ENCODE measurements around the gene GLRX5. TPM values are rescaled to one million over a fixed set of nuclear protein-coding genes. Genes with fewer than 3 reads are reported as not detected.

Gene GLRX5
- total RNA-seq, 2 donors from 2014 or later: 62.4 to 63.4 TPM

DNA sequence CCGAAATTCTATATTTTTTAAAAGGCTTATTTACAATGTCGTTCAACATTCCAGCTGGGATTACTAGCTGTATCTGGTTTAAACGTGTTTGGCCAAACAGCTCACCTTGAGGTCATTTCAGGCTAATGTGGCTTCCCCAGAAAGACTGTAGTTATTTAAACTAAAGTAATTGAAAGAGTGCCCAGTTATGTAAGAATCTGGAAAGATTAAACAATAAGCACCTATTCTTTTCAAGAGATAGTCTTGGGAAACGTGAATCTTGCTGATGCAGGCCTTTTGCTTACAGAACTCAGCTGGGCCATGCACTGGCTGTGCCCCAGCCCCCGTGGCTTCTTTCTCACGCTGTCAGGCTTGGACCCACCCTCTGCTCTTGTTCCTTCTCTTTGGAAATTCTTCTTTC, 24.4 kb downstream of the GLRX5 start:
- no peak overlapping the region for H3K4me3 Mint-ChIP-seq
- Histone ChIP-seq H3K4me3 (ENCODE audit: low read length) (no peak overlapping the region), H3K4me1 (ENCODE audit: control insufficient read depth, insufficient read depth, low read length) (peaks cover 3% of the 10 kb centered on the region), H3K27me3 (ENCODE audit: control insufficient read depth, insufficient read depth, low read length, poor library complexity, severe bottlenecking) (no peaks in the 10 kb centered on the region), H3K27ac (ENCODE audit: low read depth, low read length) (no peak overlapping the region), H3K36me3 (ENCODE audit: control insufficient read depth, insufficient read depth, low read length) (no peaks in the 10 kb centered on the region), H3K9ac (ENCODE audit: extremely low read depth, low read length, poor library complexity, severe bottlenecking) (no peak overlapping the region), H3K9me3 (ENCODE audit: control insufficient read depth, low read length) (no peaks in the 10 kb centered on the region)
- no peaks in the 10 kb centered on the region for H3K9me3 Mint-ChIP-seq
- WGBS, 2 experiments (ENCODE audit: insufficient coverage in 1 of 2, insufficient read length in 1 of 2): 80 to 81% methylated on average over 6 of the region's 6 CpGs
- H3K36me3 Mint-ChIP-seq (ENCODE audit: low read depth): no peaks in the 10 kb centered on the region
- DNase-seq: peak; percentile 27
- peaks cover 16% of the 10 kb centered on the region for H3K27me3 Mint-ChIP-seq (ENCODE audit: insufficient read depth)
- no peak overlapping the region for H3K27ac Mint-ChIP-seq
- TF ChIP-seq, protein P1, sequence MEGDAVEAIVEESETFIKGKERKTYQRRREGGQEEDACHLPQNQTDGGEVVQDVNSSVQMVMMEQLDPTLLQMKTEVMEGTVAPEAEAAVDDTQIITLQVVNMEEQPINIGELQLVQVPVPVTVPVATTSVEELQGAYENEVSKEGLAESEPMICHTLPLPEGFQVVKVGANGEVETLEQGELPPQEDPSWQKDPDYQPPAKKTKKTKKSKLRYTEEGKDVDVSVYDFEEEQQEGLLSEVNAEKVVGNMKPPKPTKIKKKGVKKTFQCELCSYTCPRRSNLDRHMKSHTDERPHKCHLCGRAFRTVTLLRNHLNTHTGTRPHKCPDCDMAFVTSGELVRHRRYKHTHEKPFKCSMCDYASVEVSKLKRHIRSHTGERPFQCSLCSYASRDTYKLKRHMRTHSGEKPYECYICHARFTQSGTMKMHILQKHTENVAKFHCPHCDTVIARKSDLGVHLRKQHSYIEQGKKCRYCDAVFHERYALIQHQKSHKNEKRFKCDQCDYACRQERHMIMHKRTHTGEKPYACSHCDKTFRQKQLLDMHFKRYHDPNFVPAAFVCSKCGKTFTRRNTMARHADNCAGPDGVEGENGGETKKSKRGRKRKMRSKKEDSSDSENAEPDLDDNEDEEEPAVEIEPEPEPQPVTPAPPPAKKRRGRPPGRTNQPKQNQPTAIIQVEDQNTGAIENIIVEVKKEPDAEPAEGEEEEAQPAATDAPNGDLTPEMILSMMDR (conservative IDR thresholded peaks at IDR 0.05): no peak
- peaks cover 3% of the 10 kb centered on the region for H3K4me1 Mint-ChIP-seq

DNA sequence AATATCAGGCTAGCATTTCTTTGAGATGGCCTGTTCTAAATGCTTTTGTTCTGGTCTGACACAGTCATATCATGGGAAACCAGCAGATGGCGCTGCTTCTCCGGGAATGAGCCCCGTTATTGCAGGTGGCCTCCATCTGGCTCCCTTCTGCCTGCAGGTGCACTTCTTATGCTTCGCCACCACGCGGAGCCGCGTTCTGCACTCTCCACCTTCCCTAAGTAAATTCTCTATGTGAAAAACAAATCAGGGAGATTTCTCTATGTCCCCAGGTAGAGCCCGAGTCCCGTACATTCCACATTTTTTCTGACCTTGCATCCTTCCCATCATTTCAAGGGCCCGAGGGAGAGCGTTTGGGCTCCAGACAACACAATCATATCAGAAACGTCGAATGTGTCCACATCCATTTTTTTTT, 26.2 kb downstream of the GLRX5 start:
- TF ChIP-seq, protein P1 (conservative IDR thresholded peaks at IDR 0.05): peak; percentile 99

DNA sequence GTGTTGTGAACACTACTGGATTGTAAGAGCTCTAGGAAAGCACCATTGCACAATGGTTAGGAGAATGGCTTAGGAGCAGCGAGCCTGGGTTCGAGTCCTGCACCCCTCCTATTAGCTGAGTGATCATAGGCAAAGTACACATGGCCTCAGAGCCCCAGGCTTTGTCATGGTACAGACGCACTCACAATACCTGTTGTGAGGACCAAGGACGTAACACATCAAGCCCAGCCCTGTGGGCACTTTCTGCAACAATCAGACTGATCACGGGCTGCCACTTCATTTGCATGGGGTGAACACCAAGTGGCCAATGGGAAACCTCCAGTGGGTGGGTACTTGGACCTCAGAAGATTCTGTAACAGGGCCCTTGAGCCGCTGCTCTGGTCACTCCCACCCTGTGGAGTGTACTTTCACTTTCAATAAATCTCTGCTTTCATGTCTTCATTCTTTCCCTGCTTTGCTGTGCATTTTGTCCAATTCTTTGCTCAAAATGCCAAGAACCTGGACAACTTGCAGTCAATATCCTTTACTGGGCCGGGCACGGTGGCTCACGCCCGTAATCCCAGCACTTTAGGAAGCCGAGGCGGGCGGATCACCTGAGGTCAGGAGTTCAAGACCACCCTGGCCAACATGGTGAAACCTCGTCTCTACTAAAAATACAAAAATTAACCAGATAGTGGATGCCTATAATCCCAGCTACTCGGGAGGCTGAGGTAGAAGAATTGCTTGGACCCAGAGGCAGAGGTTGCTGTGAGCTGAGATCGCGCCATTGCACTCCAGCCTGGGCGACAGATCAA, 28.2 kb downstream of the GLRX5 start:
- no peak overlapping the region for H3K4me3 ChIP-seq (ENCODE audit: low read length)
- TF ChIP-seq, protein P1 (conservative IDR thresholded peaks at IDR 0.05): no peak
- peak; percentile 36 for DNase-seq
- no peaks in the 10 kb centered on the region for H3K4me1 ChIP-seq (ENCODE audit: control insufficient read depth, insufficient read depth, low read length)
- Mint-ChIP-seq H3K4me3 (no peak overlapping the region), H3K27ac (no peak overlapping the region), H3K27me3 (ENCODE audit: insufficient read depth) (peaks cover 2% of the 10 kb centered on the region), H3K36me3 (ENCODE audit: low read depth) (no peaks in the 10 kb centered on the region), H3K4me1 (peaks cover 3% of the 10 kb centered on the region), H3K9me3 (no peaks in the 10 kb centered on the region)
- 77 to 88% methylated on average over 9 to 18 of the region's 18 CpGs for WGBS, 2 experiments (ENCODE audit: insufficient coverage in 1 of 2, insufficient read length in 1 of 2)
- H3K27ac ChIP-seq (ENCODE audit: low read depth, low read length): no peak overlapping the region
- no peaks in the 10 kb centered on the region for H3K27me3 ChIP-seq (ENCODE audit: control insufficient read depth, insufficient read depth, low read length, poor library complexity, severe bottlenecking)
- no peaks in the 10 kb centered on the region for H3K9me3 ChIP-seq (ENCODE audit: control insufficient read depth, low read length)
- no peak overlapping the region for H3K9ac ChIP-seq (ENCODE audit: extremely low read depth, low read length, poor library complexity, severe bottlenecking)
- H3K36me3 ChIP-seq (ENCODE audit: control insufficient read depth, insufficient read depth, low read length): no peaks in the 10 kb centered on the region

More for the DNA sequence above, 26.2 kb downstream of the GLRX5 start:
- no peaks in the 10 kb centered on the region for H3K27me3 ChIP-seq (ENCODE audit: control insufficient read depth, insufficient read depth, low read length, poor library complexity, severe bottlenecking)
- H3K9me3 Mint-ChIP-seq: no peaks in the 10 kb centered on the region
- WGBS, 2 experiments (ENCODE audit: insufficient coverage in 1 of 2, insufficient read length in 1 of 2): 17 to 19% methylated on average over 11 to 14 of the region's 14 CpGs
- no peak overlapping the region for H3K9ac ChIP-seq (ENCODE audit: extremely low read depth, low read length, poor library complexity, severe bottlenecking)
- H3K27me3 Mint-ChIP-seq (ENCODE audit: insufficient read depth): peaks cover 11% of the 10 kb centered on the region
- no peak overlapping the region for H3K4me3 ChIP-seq (ENCODE audit: low read length)
- H3K4me1 Mint-ChIP-seq: peaks cover 3% of the 10 kb centered on the region
- DNase-seq: peak; percentile 98
- H3K4me3 Mint-ChIP-seq: no peak overlapping the region
- H3K27ac Mint-ChIP-seq: no peak overlapping the region
- H3K9me3 ChIP-seq (ENCODE audit: control insufficient read depth, low read length): no peaks in the 10 kb centered on the region
- no peak overlapping the region for H3K27ac ChIP-seq (ENCODE audit: low read depth, low read length)
- H3K36me3 Mint-ChIP-seq (ENCODE audit: low read depth): no peaks in the 10 kb centered on the region
- no peaks in the 10 kb centered on the region for H3K4me1 ChIP-seq (ENCODE audit: control insufficient read depth, insufficient read depth, low read length)
- no peaks in the 10 kb centered on the region for H3K36me3 ChIP-seq (ENCODE audit: control insufficient read depth, insufficient read depth, low read length)

Data from endodermal cell (in vitro differentiated cells).